ENCODE measurements around the gene FAM78A.

- TF ChIP-seq NFE2L1 (CRISPR knock-in tag; IDR thresholded peaks at IDR 0.05) (no peak), USF2 (CRISPR knock-in tag; IDR thresholded peaks at IDR 0.05) (no peak), NR3C1 (CRISPR knock-in tag; conservative IDR thresholded peaks at IDR 0.05; ENCODE audit: low read depth) (no peak), IRF2 (CRISPR knock-in tag; IDR thresholded peaks at IDR 0.05; ENCODE audit: borderline replicate concordance, low read depth) (no peak), CREM (CRISPR knock-in tag; IDR thresholded peaks at IDR 0.05) (no peak)
Observed at GRCh38 chr9:131289301-131290035, 13.2 kb upstream of the FAM78A start, which contains the start of gene PLPP7.
